Suprapubic skin (tissue), 4 donors: Measurements from ENCODE around the gene CLEC2L. TPM values are rescaled to one million over a fixed set of nuclear protein-coding genes. Genes with fewer than 3 reads are reported as not detected.

Experiments used
- DNase-seq, 2 donors: peaks; one replicate each; pipeline ENCODE4 v3.0.0-alpha.2; 2019; ENCODE audit warnings: low spot score in 2 of 2
- H3K27ac ChIP-seq: fragments of 200-600 bp; sonication (generic); one replicate; pipeline ENCODE4 v1.5.1; 2019
- H3K27me3 ChIP-seq: fragments of 200-600 bp; sonication (generic); one replicate; pipeline ENCODE4 v1.5.1; 2019
- H3K36me3 ChIP-seq: fragments of 200-600 bp; sonication (generic); one replicate; pipeline ENCODE4 v1.5.1; 2019
- H3K4me1 ChIP-seq: fragments of 200-600 bp; sonication (generic); one replicate; pipeline ENCODE4 v1.5.1; 2019
- H3K4me3 ChIP-seq: fragments of 200-600 bp; sonication (generic); one replicate; pipeline ENCODE4 v1.5.1; 2019; ENCODE audit warnings: mild to moderate bottlenecking
- H3K9me3 ChIP-seq: fragments of 200-600 bp; sonication (generic); one replicate; pipeline ENCODE4 v1.5.1; 2019
- EP300 ChIP-seq: sonication (generic); formaldehyde crosslinking; IDR thresholded peaks from one replicate; pipeline ENCODE4 v1.6.1; 2017; ENCODE audit warnings: antibody characterized with exemption
- POLR2A ChIP-seq, 2 donors: fragments of 450-650 bp; IDR thresholded peaks; one replicate each; pipeline ENCODE4 v1.6.1; 2017; ENCODE audit warnings: antibody characterized with exemption in 2 of 2, mild to moderate bottlenecking in 2 of 2, moderate library complexity in 2 of 2
- POLR2AphosphoS5 ChIP-seq, 3 donors: sonication (generic); formaldehyde crosslinking; IDR thresholded peaks; one replicate each; pipeline ENCODE4 v1.6.1; 2017; ENCODE audit warnings: antibody characterized with exemption in 3 of 3
- WGBS: methylation state at CpG from one replicate; pipeline ENCODE4 v1.1.5; 2018; 5-methylcytosine and 5-hydroxymethylcytosine counted together
- total RNA-seq, 4 donors: library from RNA; depleted of rRNA; stranded (reverse); fragments of >200 nt; gene quantifications; one replicate each; pipeline ENCODE4 v1.1.0, GENCODE V29; 2016
- TF ChIP-seq, protein P1 (sequence below), 2 donors: fragments of 200-600 bp in 1 of 2; fragments of 450-650 bp in 1 of 2; sonication (generic) in 1 of 2; IDR thresholded peaks; one replicate each; pipeline ENCODE4 v1.5.1; 2016 to 2019; ENCODE audit warnings: antibody characterized with exemption in 2 of 2, mild to moderate bottlenecking in 1 of 2, moderate library complexity in 1 of 2

The CLEC2L gene
- total RNA-seq, 4 donors from 2014 or later, result 0.34 TPM; not detected in 3

DNA sequence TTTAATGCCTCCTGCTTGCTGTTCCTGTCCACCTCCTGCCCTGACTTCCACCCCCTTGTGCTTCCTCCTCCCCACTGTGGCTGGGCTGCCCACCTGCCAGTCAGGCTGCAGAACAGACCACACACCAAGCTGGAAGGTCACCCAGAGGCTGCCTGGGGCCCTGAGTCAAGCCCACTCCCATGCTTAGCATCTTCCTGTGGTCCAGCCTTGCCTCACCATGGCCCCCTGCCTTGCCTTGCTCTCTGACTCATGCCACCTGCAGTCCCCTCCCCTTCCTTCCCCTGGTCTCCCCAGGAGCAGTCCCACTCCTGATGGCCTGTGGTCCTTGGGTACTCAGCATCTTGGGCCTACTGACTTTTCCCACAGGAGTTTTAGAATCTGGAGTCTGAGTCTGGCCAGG lies 2.3 kb downstream of the CLEC2L start:
- no peak for TF ChIP-seq POLR2AphosphoS5 (IDR thresholded peaks at IDR 0.05)
- no peak for TF ChIP-seq POLR2A (IDR thresholded peaks at IDR 0.05)
- TF ChIP-seq, protein P1, sequence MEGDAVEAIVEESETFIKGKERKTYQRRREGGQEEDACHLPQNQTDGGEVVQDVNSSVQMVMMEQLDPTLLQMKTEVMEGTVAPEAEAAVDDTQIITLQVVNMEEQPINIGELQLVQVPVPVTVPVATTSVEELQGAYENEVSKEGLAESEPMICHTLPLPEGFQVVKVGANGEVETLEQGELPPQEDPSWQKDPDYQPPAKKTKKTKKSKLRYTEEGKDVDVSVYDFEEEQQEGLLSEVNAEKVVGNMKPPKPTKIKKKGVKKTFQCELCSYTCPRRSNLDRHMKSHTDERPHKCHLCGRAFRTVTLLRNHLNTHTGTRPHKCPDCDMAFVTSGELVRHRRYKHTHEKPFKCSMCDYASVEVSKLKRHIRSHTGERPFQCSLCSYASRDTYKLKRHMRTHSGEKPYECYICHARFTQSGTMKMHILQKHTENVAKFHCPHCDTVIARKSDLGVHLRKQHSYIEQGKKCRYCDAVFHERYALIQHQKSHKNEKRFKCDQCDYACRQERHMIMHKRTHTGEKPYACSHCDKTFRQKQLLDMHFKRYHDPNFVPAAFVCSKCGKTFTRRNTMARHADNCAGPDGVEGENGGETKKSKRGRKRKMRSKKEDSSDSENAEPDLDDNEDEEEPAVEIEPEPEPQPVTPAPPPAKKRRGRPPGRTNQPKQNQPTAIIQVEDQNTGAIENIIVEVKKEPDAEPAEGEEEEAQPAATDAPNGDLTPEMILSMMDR (IDR thresholded peaks at IDR 0.05), result no peak
- TF ChIP-seq EP300, result no peak
- Histone ChIP-seq H3K4me1 (peaks cover 10% of the 10 kb centered on the region), H3K36me3 (no peaks in the 10 kb centered on the region), H3K4me3 (no peak overlapping the region), H3K27ac (no peak overlapping the region), H3K27me3 (peaks cover 52% of the 10 kb centered on the region), H3K9me3 (no peaks in the 10 kb centered on the region)
- DNase-seq, result no peak

DNA sequence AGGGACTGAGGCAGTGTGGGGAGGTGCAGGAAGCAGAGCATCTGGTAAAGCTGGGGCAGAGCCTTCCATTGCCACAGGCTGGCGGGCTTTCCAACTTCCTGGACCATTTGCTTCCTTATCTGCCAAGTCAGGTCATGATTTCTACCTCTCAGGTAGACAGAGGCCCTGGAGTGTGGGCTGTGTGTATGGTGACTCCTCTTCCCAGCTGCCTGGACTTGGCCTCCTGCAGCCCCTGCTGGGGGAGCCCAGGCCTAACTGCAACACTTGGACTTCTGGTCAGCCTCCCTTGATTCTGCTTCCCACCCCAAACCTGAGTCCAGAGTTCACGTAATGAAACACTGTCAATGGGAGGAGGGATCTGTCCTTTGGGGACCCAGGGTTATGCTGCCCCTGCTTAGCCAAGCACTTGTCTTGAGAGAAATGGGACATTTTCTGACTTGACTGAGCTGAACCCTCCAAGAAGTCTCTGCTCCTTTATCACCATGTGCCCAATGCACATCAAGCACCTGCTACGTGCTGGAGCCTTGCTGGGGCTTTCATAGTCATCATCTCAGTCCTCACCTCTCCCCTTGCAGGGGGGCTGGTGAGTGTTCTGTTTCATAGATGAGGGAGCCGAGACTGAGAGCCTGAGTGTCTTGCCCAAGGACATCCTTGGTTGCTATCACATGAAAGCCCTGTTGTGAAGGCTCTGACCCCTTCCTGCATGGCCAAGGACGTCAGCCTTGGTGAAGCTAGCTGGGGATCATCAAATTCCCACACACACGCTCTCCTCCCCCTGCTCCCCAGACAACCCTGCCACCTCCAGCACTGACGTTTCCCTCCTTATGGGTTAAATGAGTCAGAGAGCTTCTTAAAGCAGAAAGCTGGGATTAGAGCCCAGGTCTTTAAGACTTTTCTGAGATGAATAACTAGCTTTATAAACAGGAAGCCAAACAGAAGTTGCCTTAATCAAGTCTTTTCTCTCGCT lies 3.4 kb downstream of the CLEC2L start:
- 74% methylated on average over 8 of the region's 8 CpGs for WGBS
- DNase-seq, result no peak
- no peaks in the 10 kb centered on the region for H3K36me3 ChIP-seq
- no peak overlapping the region for H3K4me3 ChIP-seq
- H3K4me1 ChIP-seq, result peaks cover 10% of the 10 kb centered on the region
- TF ChIP-seq, protein P1 (IDR thresholded peaks at IDR 0.05), result no peak
- no peak for TF ChIP-seq EP300
- no peak for TF ChIP-seq POLR2AphosphoS5 (IDR thresholded peaks at IDR 0.05)
- H3K27ac ChIP-seq, result no peak overlapping the region
- H3K27me3 ChIP-seq, result peaks cover 44% of the 10 kb centered on the region
- no peaks in the 10 kb centered on the region for H3K9me3 ChIP-seq

DNA sequence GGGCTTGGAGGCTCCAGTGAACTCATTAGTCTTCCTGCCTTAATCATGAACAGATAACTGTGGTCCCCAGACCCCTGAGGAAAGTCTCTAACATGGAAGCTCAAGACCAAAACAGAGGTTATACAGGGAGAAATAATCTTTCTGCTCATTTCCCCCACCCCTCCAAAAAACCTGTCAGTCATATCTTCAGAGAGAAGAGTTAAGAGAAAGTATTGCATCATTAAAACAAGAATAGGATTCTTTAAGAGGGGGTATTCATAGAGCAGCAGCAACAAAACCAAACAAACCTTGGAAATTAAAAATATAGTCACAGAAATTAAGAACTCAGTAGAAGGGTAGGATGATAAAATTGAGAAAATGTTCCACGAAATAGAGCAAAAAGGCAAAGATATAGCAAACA lies 7.6 kb downstream of the CLEC2L start:
- Histone ChIP-seq H3K36me3 (no peaks in the 10 kb centered on the region), H3K4me1 (no peaks in the 10 kb centered on the region), H3K27ac (no peak overlapping the region), H3K4me3 (no peak overlapping the region), H3K27me3 (peaks cover 10% of the 10 kb centered on the region), H3K9me3 (no peaks in the 10 kb centered on the region)
- TF ChIP-seq, protein P1 (IDR thresholded peaks at IDR 0.05), result no peak
- no peak for TF ChIP-seq POLR2AphosphoS5 (IDR thresholded peaks at IDR 0.05)
- no peak for TF ChIP-seq POLR2A (IDR thresholded peaks at IDR 0.05)
- TF ChIP-seq EP300, result no peak
- DNase-seq, result no peak
- WGBS, result 96% methylated on average over 1 of the region's 1 CpG

DNA sequence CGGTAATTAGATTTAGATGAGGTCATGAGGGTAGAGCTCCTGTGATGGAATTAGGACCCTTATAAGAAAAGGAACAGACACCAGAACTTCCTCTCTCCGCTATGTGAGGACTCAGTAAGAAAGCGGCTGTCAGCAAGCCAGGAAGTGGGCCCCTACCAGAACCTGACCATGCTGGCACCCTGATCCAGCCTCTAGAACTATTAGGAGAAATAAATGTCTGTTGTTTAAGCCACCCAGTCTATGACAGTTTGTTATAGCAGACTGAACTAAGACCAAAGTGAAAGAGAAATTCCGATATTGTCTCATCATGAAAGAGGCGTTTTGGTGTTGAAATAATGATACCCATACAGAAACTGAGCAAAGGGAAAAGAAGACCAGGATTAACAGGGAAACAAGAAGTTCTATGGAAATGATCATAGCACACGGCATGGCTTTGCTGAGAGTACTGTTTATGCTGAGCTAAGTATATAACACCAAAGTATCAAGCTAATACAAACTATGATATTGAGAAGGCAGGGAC lies 9.2 kb downstream of the CLEC2L start:
- Histone ChIP-seq H3K4me1 (no peaks in the 10 kb centered on the region), H3K4me3 (no peak overlapping the region), H3K27me3 (no peaks in the 10 kb centered on the region), H3K36me3 (no peaks in the 10 kb centered on the region), H3K9me3 (no peaks in the 10 kb centered on the region), H3K27ac (no peak overlapping the region)
- TF ChIP-seq POLR2AphosphoS5 (IDR thresholded peaks at IDR 0.05), result no peak
- TF ChIP-seq POLR2A (IDR thresholded peaks at IDR 0.05), result no peak
- TF ChIP-seq, protein P1 (IDR thresholded peaks at IDR 0.05), result no peak
- TF ChIP-seq EP300, result no peak
- DNase-seq, result no peak
- WGBS, result 89% methylated on average over 6 of the region's 6 CpGs

DNA sequence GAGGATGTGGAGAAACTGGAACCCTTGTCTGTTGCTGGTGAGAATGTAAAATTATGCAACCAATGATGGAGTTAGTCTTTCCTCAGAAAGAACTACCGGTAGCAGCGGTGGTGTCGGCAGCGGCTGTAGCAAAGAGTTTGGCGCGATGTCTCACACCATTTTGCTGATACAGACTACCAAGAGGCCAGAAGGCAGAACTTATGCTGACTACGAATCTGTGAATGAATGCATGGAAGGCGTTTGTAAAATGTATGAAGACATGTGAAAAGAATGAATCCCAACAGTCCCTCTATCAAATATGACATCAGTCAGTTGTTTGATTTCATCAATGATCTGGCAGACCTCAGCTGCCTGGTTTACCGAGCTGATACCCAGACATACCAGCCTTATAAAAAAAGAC lies 10.6 kb downstream of the CLEC2L start:
- 88% methylated on average over 9 of the region's 9 CpGs for WGBS
- no peaks in the 10 kb centered on the region for H3K4me1 ChIP-seq
- H3K4me3 ChIP-seq, result no peak overlapping the region
- no peaks in the 10 kb centered on the region for H3K9me3 ChIP-seq
- TF ChIP-seq POLR2AphosphoS5 (IDR thresholded peaks at IDR 0.05) (no peak), EP300 (no peak), POLR2A (IDR thresholded peaks at IDR 0.05) (no peak)
- TF ChIP-seq, protein P1 (IDR thresholded peaks at IDR 0.05), result no peak
- H3K27ac ChIP-seq, result no peak overlapping the region
- H3K27me3 ChIP-seq, result no peaks in the 10 kb centered on the region
- H3K36me3 ChIP-seq, result no peaks in the 10 kb centered on the region
- no peak for DNase-seq
